GM23338 (cell line): ENCODE results near the gene ARMC9.

Experiments used
- CREB1 ChIP-seq: fragments of 250-450 bp; sonication (Bioruptor Pico); IDR thresholded peaks from 2 replicates; pipeline ENCODE4 v1.5.0; 2020; ENCODE audit warnings: low read depth, mild to moderate bottlenecking, moderate library complexity
- EZH2 ChIP-seq: fragments of 200-600 bp; sonication (generic); IDR thresholded peaks from one replicate; pipeline ENCODE4 v1.8.0; 2017; ENCODE audit warnings: antibody characterized with exemption, mild to moderate bottlenecking, low read depth; ENCODE audit not compliant: unreplicated experiment
- EZH2phosphoT487 ChIP-seq: fragments of 200-600 bp; sonication (generic); IDR thresholded peaks from one replicate; pipeline ENCODE4 v1.8.1; 2018; ENCODE audit warnings: antibody characterized with exemption; ENCODE audit not compliant: unreplicated experiment
- JUNB ChIP-seq: IDR thresholded peaks from one replicate; pipeline ENCODE4 v1.6.1; 2016; ENCODE audit warnings: antibody characterized with exemption; ENCODE audit not compliant: unreplicated experiment
- NANOG ChIP-seq: IDR thresholded peaks from 2 replicates; pipeline ENCODE4 v1.6.1; 2016; ENCODE audit warnings: antibody characterized with exemption, borderline replicate concordance
- POLR2AphosphoS5 ChIP-seq: IDR thresholded peaks from 2 replicates; pipeline ENCODE4 v1.6.1; 2016; ENCODE audit warnings: antibody characterized with exemption, low read depth
- REST ChIP-seq: IDR thresholded peaks from one replicate; pipeline ENCODE4 v1.6.1; 2018; ENCODE audit warnings: antibody characterized with exemption; ENCODE audit not compliant: unreplicated experiment
- STAT1 ChIP-seq: IDR thresholded peaks from one replicate; pipeline ENCODE4 v1.6.1; 2016; ENCODE audit warnings: antibody characterized with exemption; ENCODE audit not compliant: unreplicated experiment
- ZNF114 ChIP-seq: fragments of 250-450 bp; sonication (Bioruptor Pico); IDR thresholded peaks from 2 replicates; pipeline ENCODE4 v1.5.0; 2020; ENCODE audit warnings: mild to moderate bottlenecking, moderate library complexity
- ZNF331 ChIP-seq: fragments of 250-450 bp; sonication (Bioruptor Pico); IDR thresholded peaks from 2 replicates; pipeline ENCODE4 v1.5.0; 2020; ENCODE audit warnings: low read depth, mild to moderate bottlenecking, moderate library complexity
- TF ChIP-seq, protein P1 (sequence below), 2 experiments: fragments of 200-600 bp in 1 of 2; sonication (generic) in 1 of 2; conservative IDR thresholded peaks; 2 replicates each; pipeline versions ENCODE4 v1.5.1 to v1.6.1; 2016 to 2017; ENCODE audit warnings: antibody characterized with exemption in 2 of 2, low read depth in 2 of 2, mild to moderate bottlenecking in 2 of 2, moderate library complexity in 1 of 2
- TF ChIP-seq, protein P2 (sequence below): IDR thresholded peaks from 2 replicates; pipeline ENCODE4 v1.6.1; 2016; ENCODE audit warnings: antibody characterized with exemption
- TF ChIP-seq, protein P3 (sequence below): fragments of 250-450 bp; sonication (Bioruptor Pico); IDR thresholded peaks from 2 replicates; pipeline ENCODE4 v1.5.0; 2020; ENCODE audit warnings: mild to moderate bottlenecking, moderate library complexity

GRCh38 chr2:231244382-231245248 is 46.2 kb downstream of the ARMC9 start:
- TF ChIP-seq, protein P1, sequence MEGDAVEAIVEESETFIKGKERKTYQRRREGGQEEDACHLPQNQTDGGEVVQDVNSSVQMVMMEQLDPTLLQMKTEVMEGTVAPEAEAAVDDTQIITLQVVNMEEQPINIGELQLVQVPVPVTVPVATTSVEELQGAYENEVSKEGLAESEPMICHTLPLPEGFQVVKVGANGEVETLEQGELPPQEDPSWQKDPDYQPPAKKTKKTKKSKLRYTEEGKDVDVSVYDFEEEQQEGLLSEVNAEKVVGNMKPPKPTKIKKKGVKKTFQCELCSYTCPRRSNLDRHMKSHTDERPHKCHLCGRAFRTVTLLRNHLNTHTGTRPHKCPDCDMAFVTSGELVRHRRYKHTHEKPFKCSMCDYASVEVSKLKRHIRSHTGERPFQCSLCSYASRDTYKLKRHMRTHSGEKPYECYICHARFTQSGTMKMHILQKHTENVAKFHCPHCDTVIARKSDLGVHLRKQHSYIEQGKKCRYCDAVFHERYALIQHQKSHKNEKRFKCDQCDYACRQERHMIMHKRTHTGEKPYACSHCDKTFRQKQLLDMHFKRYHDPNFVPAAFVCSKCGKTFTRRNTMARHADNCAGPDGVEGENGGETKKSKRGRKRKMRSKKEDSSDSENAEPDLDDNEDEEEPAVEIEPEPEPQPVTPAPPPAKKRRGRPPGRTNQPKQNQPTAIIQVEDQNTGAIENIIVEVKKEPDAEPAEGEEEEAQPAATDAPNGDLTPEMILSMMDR (conservative IDR thresholded peaks at IDR 0.05; ENCODE audit: low read depth in 2 of 2), result no peak
- TF ChIP-seq ZNF331 (CRISPR knock-in tag) (no peak), EZH2phosphoT487 (no peak), ZNF114 (CRISPR knock-in tag) (no peak), POLR2AphosphoS5 (no peak), REST (no peak), JUNB (no peak), STAT1 (no peak), EZH2 (no peak), CREB1 (no peak), NANOG (no peak)
- TF ChIP-seq, protein P2, sequence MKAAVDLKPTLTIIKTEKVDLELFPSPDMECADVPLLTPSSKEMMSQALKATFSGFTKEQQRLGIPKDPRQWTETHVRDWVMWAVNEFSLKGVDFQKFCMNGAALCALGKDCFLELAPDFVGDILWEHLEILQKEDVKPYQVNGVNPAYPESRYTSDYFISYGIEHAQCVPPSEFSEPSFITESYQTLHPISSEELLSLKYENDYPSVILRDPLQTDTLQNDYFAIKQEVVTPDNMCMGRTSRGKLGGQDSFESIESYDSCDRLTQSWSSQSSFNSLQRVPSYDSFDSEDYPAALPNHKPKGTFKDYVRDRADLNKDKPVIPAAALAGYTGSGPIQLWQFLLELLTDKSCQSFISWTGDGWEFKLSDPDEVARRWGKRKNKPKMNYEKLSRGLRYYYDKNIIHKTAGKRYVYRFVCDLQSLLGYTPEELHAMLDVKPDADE, result no peak
- TF ChIP-seq, protein P3, sequence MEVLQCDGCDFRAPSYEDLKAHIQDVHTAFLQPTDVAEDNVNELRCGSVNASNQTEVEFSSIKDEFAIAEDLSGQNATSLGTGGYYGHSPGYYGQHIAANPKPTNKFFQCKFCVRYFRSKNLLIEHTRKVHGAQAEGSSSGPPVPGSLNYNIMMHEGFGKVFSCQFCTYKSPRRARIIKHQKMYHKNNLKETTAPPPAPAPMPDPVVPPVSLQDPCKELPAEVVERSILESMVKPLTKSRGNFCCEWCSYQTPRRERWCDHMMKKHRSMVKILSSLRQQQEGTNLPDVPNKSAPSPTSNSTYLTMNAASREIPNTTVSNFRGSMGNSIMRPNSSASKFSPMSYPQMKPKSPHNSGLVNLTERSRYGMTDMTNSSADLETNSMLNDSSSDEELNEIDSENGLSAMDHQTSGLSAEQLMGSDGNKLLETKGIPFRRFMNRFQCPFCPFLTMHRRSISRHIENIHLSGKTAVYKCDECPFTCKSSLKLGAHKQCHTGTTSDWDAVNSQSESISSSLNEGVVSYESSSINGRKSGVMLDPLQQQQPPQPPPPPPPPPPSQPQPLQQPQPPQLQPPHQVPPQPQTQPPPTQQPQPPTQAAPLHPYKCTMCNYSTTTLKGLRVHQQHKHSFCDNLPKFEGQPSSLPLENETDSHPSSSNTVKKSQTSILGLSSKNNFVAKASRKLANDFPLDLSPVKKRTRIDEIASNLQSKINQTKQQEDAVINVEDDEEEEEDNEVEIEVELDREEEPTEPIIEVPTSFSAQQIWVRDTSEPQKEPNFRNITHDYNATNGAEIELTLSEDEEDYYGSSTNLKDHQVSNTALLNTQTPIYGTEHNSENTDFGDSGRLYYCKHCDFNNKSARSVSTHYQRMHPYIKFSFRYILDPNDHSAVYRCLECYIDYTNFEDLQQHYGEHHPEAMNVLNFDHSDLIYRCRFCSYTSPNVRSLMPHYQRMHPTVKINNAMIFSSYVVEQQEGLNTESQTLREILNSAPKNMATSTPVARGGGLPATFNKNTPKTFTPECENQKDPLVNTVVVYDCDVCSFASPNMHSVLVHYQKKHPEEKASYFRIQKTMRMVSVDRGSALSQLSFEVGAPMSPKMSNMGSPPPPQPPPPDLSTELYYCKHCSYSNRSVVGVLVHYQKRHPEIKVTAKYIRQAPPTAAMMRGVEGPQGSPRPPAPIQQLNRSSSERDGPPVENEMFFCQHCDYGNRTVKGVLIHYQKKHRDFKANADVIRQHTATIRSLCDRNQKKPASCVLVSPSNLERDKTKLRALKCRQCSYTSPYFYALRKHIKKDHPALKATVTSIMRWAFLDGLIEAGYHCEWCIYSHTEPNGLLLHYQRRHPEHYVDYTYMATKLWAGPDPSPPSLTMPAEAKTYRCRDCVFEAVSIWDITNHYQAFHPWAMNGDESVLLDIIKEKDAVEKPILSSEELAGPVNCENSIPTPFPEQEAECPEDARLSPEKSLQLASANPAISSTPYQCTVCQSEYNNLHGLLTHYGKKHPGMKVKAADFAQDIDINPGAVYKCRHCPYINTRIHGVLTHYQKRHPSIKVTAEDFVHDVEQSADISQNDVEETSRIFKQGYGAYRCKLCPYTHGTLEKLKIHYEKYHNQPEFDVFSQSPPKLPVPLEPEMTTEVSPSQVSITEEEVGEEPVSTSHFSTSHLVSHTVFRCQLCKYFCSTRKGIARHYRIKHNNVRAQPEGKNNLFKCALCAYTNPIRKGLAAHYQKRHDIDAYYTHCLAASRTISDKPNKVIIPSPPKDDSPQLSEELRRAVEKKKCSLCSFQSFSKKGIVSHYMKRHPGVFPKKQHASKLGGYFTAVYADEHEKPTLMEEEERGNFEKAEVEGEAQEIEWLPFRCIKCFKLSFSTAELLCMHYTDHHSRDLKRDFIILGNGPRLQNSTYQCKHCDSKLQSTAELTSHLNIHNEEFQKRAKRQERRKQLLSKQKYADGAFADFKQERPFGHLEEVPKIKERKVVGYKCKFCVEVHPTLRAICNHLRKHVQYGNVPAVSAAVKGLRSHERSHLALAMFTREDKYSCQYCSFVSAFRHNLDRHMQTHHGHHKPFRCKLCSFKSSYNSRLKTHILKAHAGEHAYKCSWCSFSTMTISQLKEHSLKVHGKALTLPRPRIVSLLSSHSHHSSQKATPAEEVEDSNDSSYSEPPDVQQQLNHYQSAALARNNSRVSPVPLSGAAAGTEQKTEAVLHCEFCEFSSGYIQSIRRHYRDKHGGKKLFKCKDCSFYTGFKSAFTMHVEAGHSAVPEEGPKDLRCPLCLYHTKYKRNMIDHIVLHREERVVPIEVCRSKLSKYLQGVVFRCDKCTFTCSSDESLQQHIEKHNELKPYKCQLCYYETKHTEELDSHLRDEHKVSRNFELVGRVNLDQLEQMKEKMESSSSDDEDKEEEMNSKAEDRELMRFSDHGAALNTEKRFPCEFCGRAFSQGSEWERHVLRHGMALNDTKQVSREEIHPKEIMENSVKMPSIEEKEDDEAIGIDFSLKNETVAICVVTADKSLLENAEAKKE (CRISPR knock-in tag), result no peak
